Mesothelial cell of epicardium (in vitro differentiated cells): ENCODE results near the gene INTS2. TPM values are rescaled to one million over a fixed set of nuclear protein-coding genes. Genes with fewer than 3 reads are reported as not detected.
"Not testable (repeated sequence)": the region's sequence is repeated elsewhere in the genome, so short reads cannot be mapped to it uniquely, and the experiment has no call there.

Source experiments
- DNase-seq, 2 experiments: peaks; one replicate each; pipeline ENCODE4 v3.0.0; 2021; ENCODE audit warnings: low spot score in 2 of 2; ENCODE audit not compliant: unreplicated experiment in 2 of 2
- H3K27ac Mint-ChIP-seq: 2 replicates; pipeline ENCODE4 v1.8.0; 2021; ENCODE audit warnings: mixed read lengths
- H3K27me3 Mint-ChIP-seq: 2 replicates; pipeline ENCODE4 v1.8.0; 2021; ENCODE audit warnings: low read depth, mixed read lengths
- H3K36me3 Mint-ChIP-seq: 2 replicates; pipeline ENCODE4 v1.8.0; 2021; ENCODE audit warnings: mixed read lengths
- H3K4me1 Mint-ChIP-seq: 2 replicates; pipeline ENCODE4 v1.8.0; 2021; ENCODE audit warnings: mixed read lengths
- H3K4me3 Mint-ChIP-seq: 2 replicates; pipeline ENCODE4 v1.8.0; 2021; ENCODE audit warnings: mild to moderate bottlenecking, moderate library complexity, mixed read lengths
- H3K9me3 Mint-ChIP-seq: 2 replicates; pipeline ENCODE4 v1.8.0; 2021; ENCODE audit warnings: mixed read lengths
- total RNA-seq: library from RNA; stranded (reverse); gene quantifications from 3 replicates; pipeline ENCODE4 v1.2.1, GENCODE V29; 2021
- TF ChIP-seq, protein P1 (sequence below): fragments of 200-600 bp; sonication (generic); IDR thresholded peaks from one replicate; pipeline ENCODE4 v1.5.0; 2021; ENCODE audit warnings: antibody characterized with exemption; ENCODE audit not compliant: unreplicated experiment

INTS2 gene
- total RNA-seq, 1 donor from 2014 or later: 17.1 TPM

DNA sequence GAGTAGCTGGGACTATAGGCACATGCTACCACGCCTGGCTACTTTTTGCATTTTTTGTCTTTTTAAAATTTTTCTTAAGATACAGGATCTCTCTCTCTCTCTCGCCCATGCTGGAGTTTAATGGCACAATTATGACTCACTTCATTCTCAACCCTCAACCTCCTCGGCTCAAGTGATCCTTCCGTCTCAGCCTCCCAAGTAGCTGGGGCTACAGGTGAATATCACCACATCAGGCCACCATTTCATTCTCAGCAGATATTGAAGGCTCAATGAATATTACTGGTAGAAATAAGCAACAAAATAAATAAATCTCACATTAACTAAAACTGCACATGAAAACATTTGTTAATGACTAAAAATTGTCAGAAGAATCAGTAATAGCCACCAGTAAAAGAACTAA, 106.1 kb downstream of the INTS2 start:
- Mint-ChIP-seq H3K9me3 (peaks cover 22% of the 10 kb centered on the region), H3K4me1 (peaks cover 8% of the 10 kb centered on the region)

DNA sequence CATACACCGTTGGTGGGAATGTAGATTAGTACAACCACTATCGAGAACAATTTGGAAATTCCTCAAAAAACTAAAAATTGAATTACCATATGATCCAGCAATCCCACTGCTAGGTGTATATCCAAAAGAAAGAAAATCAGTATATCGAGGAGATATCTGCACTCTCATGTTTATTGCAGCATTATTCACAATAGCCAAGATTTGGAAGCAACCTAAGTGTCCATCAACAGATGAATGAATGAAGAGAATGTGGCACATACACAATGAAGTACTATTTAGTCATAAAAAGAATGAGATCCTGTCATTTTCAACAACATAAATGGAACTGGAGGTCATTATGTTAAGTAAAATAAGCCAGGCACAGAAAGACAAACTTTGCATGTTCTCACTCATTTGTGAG, 108.5 kb downstream of the INTS2 start:
- not testable (repeated sequence) for H3K4me3 Mint-ChIP-seq, DNase-seq, H3K27ac Mint-ChIP-seq, H3K9me3 Mint-ChIP-seq, H3K27me3 Mint-ChIP-seq
- Mint-ChIP-seq H3K4me1 (peaks cover 21% of the 10 kb centered on the region), H3K36me3 (peaks cover 22% of the 10 kb centered on the region)

More for the DNA sequence above, 106.1 kb downstream of the INTS2 start:
- TF ChIP-seq, protein P1, sequence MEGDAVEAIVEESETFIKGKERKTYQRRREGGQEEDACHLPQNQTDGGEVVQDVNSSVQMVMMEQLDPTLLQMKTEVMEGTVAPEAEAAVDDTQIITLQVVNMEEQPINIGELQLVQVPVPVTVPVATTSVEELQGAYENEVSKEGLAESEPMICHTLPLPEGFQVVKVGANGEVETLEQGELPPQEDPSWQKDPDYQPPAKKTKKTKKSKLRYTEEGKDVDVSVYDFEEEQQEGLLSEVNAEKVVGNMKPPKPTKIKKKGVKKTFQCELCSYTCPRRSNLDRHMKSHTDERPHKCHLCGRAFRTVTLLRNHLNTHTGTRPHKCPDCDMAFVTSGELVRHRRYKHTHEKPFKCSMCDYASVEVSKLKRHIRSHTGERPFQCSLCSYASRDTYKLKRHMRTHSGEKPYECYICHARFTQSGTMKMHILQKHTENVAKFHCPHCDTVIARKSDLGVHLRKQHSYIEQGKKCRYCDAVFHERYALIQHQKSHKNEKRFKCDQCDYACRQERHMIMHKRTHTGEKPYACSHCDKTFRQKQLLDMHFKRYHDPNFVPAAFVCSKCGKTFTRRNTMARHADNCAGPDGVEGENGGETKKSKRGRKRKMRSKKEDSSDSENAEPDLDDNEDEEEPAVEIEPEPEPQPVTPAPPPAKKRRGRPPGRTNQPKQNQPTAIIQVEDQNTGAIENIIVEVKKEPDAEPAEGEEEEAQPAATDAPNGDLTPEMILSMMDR: no peak
- no peak overlapping the region for H3K27ac Mint-ChIP-seq
- DNase-seq: no peak
- H3K27me3 Mint-ChIP-seq: no peaks in the 10 kb centered on the region
- H3K4me3 Mint-ChIP-seq: no peak overlapping the region
- peaks cover 43% of the 10 kb centered on the region for H3K36me3 Mint-ChIP-seq

DNA sequence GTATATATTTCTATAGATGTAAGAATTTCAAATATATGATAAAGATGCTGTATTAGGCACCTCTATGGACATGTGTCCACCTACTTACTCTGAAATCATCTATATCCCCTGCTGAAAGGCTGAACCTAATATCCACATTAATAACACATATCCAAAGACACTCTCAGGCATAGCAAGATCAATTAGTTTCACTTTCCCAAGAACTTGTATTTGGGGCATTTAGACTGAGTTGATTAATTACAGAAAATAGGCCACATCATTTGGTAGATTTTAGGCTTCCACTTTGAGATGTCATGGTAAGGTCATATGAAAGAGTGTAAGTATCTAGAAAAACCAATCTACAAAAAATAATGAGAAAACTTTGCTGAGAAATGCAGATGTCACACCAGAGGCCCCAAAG, 109.6 kb downstream of the INTS2 start:
- no peak overlapping the region for H3K27ac Mint-ChIP-seq
- no peak overlapping the region for H3K4me3 Mint-ChIP-seq
- TF ChIP-seq, protein P1: no peak
- peaks cover 5% of the 10 kb centered on the region for H3K9me3 Mint-ChIP-seq
- DNase-seq: no peak
- peaks cover 20% of the 10 kb centered on the region for H3K36me3 Mint-ChIP-seq
- H3K27me3 Mint-ChIP-seq: no peaks in the 10 kb centered on the region
- peaks cover 30% of the 10 kb centered on the region for H3K4me1 Mint-ChIP-seq

DNA sequence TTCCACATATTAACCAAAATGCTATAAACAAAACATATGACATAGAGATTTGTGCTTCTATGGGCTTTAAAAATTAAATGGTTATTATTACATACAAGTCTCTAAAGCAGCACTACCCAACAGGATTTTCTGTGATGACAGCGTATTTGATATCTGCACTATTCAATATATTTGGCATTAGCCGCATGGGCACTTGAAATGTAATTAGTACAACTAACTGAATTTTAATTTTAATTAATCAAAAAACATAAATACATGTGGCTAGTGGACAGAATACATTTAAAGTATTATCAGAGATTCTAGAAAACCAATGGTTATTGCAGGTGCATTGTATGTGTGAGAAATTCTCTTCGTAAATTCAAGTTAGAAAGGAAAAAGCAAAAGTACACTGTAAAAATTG, 110.3 kb downstream of the INTS2 start:
- H3K4me1 Mint-ChIP-seq: peaks cover 37% of the 10 kb centered on the region
- no peak for DNase-seq
- H3K27me3 Mint-ChIP-seq: no peaks in the 10 kb centered on the region
- TF ChIP-seq, protein P1: no peak
- H3K27ac Mint-ChIP-seq: no peak overlapping the region
- peaks cover 20% of the 10 kb centered on the region for H3K36me3 Mint-ChIP-seq
- H3K9me3 Mint-ChIP-seq: peaks cover 5% of the 10 kb centered on the region
- no peak overlapping the region for H3K4me3 Mint-ChIP-seq

DNA sequence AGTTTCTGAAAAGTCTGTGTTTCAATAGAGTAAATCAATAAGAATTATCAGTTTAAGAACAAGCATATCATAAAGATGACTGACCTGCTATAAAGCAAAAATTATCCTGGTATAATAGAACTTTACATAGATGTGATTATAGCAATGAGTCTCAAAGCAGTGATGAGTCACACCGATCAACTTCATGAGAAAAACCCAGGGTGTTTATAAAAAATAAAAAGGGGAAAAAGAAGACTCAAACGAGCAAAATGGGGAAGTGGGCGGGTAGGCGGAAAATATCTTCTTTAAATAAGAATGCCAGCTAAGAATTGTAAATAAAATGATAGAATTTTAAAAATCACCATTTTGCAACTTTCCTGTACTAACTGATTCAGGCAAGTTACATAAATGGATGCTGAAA, 111.2 kb downstream of the INTS2 start:
- Mint-ChIP-seq H3K27ac (peak overlapping the region; percentile 52), H3K36me3 (peaks cover 16% of the 10 kb centered on the region), H3K27me3 (no peaks in the 10 kb centered on the region), H3K4me1 (peaks cover 38% of the 10 kb centered on the region), H3K4me3 (no peak overlapping the region), H3K9me3 (peaks cover under 1% of the 10 kb centered on the region)
- TF ChIP-seq, protein P1: no peak
- DNase-seq: no peak

DNA sequence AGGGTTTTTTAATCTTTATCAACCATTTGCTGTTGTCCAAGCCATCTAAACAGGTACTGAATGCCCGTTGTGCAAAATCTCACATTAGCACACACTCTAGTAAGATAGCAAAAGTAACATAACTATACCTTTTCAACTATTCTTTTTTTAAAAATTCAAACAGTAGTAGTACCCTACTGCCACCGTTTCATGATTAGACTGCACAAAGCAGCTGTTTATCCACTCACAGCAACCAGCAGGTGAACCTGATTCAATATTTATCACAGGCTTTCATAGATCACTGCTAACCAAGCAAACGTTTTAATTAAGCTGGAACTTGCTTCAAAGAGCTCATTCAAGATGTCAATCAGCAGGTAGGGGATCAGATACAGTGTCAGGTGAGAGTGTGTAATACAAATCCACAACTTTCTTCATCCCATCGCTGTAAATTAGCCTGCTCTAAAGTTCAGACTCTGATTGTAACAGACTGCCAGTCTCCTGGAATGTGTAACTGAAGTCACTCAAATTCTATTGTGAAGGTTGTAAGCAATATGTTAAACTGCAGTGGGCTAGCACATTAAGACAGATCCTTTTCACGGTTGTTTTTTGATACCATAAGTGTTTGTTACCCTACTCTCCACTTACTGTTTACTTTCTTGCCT, 111.8 kb downstream of the INTS2 start:
- peak overlapping the region; percentile 52 for H3K27ac Mint-ChIP-seq

More for the DNA sequence above, 111.8 kb downstream of the INTS2 start:
- peaks cover 38% of the 10 kb centered on the region for H3K4me1 Mint-ChIP-seq
- no peaks in the 10 kb centered on the region for H3K27me3 Mint-ChIP-seq
- H3K4me3 Mint-ChIP-seq: no peak overlapping the region
- TF ChIP-seq, protein P1: no peak
- peaks cover 13% of the 10 kb centered on the region for H3K36me3 Mint-ChIP-seq
- H3K9me3 Mint-ChIP-seq: no peaks in the 10 kb centered on the region
- no peak for DNase-seq

Other genes with a start within 250 kb of the INTS2 start
- 12.3 to 13.3 TPM (median 12.8 TPM) in 3 replicates for gene BRIP1, start 64.5 kb downstream of the INTS2 start, total RNA-seq
- gene MED13, start 137.3 kb upstream of the INTS2 start, total RNA-seq: 69.5 to 73.0 TPM (median 69.5 TPM) in 3 replicates